HG03025 (cell line): ENCODE results near the gene KCTD17.

ENCODE experiments used
- ATAC-seq: cut with Tn5 transposase; IDR thresholded peaks from one replicate; pipeline ENCODE4 v1.9.1; 2021; ENCODE audit warnings: mild to moderate bottlenecking, moderate library complexity; ENCODE audit not compliant: unreplicated experiment, low FRiP score

The KCTD17 gene

GRCh38 chr22:37097346-37097745 is 45.8 kb downstream of the KCTD17 start:
- ATAC-seq: no peak

- ATAC-seq: no peak
Measured at GRCh38 chr22:37098976-37099591, 47.5 kb downstream of the KCTD17 start.

- ATAC-seq: no peak
Measured at GRCh38 chr22:37100589-37101127, 49.1 kb downstream of the KCTD17 start.

GRCh38 chr22:37101311-37102066 is 49.9 kb downstream of the KCTD17 start:
- no peak for ATAC-seq

GRCh38 chr22:37103151-37103550 is 51.6 kb downstream of the KCTD17 start:
- ATAC-seq: no peak

- ATAC-seq: no peak
Measured at GRCh38 chr22:37103656-37104452, 52.3 kb downstream of the KCTD17 start.

- ATAC-seq: no peak
Measured at GRCh38 chr22:37105154-37105553, 53.6 kb downstream of the KCTD17 start.

- no peak for ATAC-seq
Measured at GRCh38 chr22:37105990-37106389, 54.4 kb downstream of the KCTD17 start.

GRCh38 chr22:37107816-37108621 is 56.5 kb downstream of the KCTD17 start:
- no peak for ATAC-seq

- no peak for ATAC-seq
Measured at GRCh38 chr22:37109242-37109917, 57.8 kb downstream of the KCTD17 start, which contains the start of gene TMPRSS6. TSS of gene TMPRSS6 (minus strand) at chr22:37109713. CDS start at chr22:37103417, 6,296 bp downstream.

- no peak for ATAC-seq
Measured at GRCh38 chr22:37111156-37111717, 59.7 kb downstream of the KCTD17 start.

GRCh38 chr22:37112084-37112728 is 60.7 kb downstream of the KCTD17 start:
- ATAC-seq: no peak
